WERI-Rb-1 (cell line): Measurements from ENCODE around the gene TOX2.

Source experiments
- DNase-seq: peaks from one replicate; pipeline ENCODE4 v3.0.0-alpha.2; 2020
- H3K27ac ChIP-seq: fragments of 250-450 bp; sonication (Bioruptor Pico); 2 replicates; pipeline ENCODE4 v1.5.1; 2020; ENCODE audit warnings: mild to moderate bottlenecking, moderate library complexity
- H3K27me3 ChIP-seq: fragments of 250-450 bp; sonication (Bioruptor Pico); 2 replicates; pipeline ENCODE4 v1.5.1; 2021; ENCODE audit warnings: mild to moderate bottlenecking, low read depth, moderate library complexity; ENCODE audit not compliant: insufficient read depth, severe bottlenecking
- H3K36me3 ChIP-seq: fragments of 250-450 bp; sonication (Bioruptor Pico); 2 replicates; pipeline ENCODE4 v1.5.1; 2020; ENCODE audit warnings: mild to moderate bottlenecking, moderate library complexity
- H3K4me3 ChIP-seq: 2 replicates; pipeline ENCODE4 v1.5.1; 2011; ENCODE audit warnings: low read depth, mild to moderate bottlenecking, control low read depth, low read length
- H3K9me3 ChIP-seq: fragments of 250-450 bp; sonication (Bioruptor Pico); 2 replicates; pipeline ENCODE4 v1.5.1; 2021; ENCODE audit warnings: mild to moderate bottlenecking, moderate library complexity; ENCODE audit not compliant: severe bottlenecking
- CTCF ChIP-seq: IDR thresholded peaks from 2 replicates; pipeline ENCODE4 v1.5.1; 2011; ENCODE audit warnings: low read depth, mild to moderate bottlenecking, control low read depth, inconsistent platforms, low read length

The TOX2 gene

GRCh38 chr20:44113618-44114376 lies 199.1 kb downstream of the TOX2 start:
- Histone ChIP-seq H3K36me3 (no peaks in the 10 kb centered on the region), H3K4me3 (no peak overlapping the region), H3K27me3 (peaks cover 12% of the 10 kb centered on the region), H3K27ac (no peak overlapping the region), H3K9me3 (no peaks in the 10 kb centered on the region)
- DNase-seq = no peak
- no peak for TF ChIP-seq CTCF

GRCh38 chr20:44115181-44115580 lies 200.5 kb downstream of the TOX2 start:
- Histone ChIP-seq H3K4me3 (no peak overlapping the region), H3K36me3 (no peaks in the 10 kb centered on the region), H3K9me3 (no peaks in the 10 kb centered on the region), H3K27me3 (peaks cover 9% of the 10 kb centered on the region), H3K27ac (no peak overlapping the region)
- no peak for TF ChIP-seq CTCF
- no peak for DNase-seq

GRCh38 chr20:44115762-44116644 lies 201.4 kb downstream of the TOX2 start:
- H3K4me3 ChIP-seq = no peak overlapping the region
- TF ChIP-seq CTCF = no peak
- H3K9me3 ChIP-seq = no peaks in the 10 kb centered on the region
- H3K27me3 ChIP-seq = peaks cover 9% of the 10 kb centered on the region
- DNase-seq = no peak
- no peaks in the 10 kb centered on the region for H3K36me3 ChIP-seq
- no peak overlapping the region for H3K27ac ChIP-seq

GRCh38 chr20:44117296-44118184 lies 202.9 kb downstream of the TOX2 start:
- no peak overlapping the region for H3K27ac ChIP-seq
- TF ChIP-seq CTCF = no peak
- no peaks in the 10 kb centered on the region for H3K9me3 ChIP-seq
- no peak overlapping the region for H3K4me3 ChIP-seq
- no peaks in the 10 kb centered on the region for H3K36me3 ChIP-seq
- peaks cover 9% of the 10 kb centered on the region for H3K27me3 ChIP-seq
- no peak for DNase-seq

GRCh38 chr20:44118185-44119033 lies 203.8 kb downstream of the TOX2 start:
- peaks cover 9% of the 10 kb centered on the region for H3K27me3 ChIP-seq
- H3K9me3 ChIP-seq = no peaks in the 10 kb centered on the region
- H3K36me3 ChIP-seq = no peaks in the 10 kb centered on the region
- H3K27ac ChIP-seq = no peak overlapping the region
- no peak for TF ChIP-seq CTCF
- DNase-seq = no peak
- H3K4me3 ChIP-seq = no peak overlapping the region
